Measurements from ENCODE around the gene ERC2.

The ERC2 gene

GRCh38 chr3:55607844-55608243 lies 860.4 kb downstream of the ERC2 start:
- FAIRE-seq = no peak

DNA sequence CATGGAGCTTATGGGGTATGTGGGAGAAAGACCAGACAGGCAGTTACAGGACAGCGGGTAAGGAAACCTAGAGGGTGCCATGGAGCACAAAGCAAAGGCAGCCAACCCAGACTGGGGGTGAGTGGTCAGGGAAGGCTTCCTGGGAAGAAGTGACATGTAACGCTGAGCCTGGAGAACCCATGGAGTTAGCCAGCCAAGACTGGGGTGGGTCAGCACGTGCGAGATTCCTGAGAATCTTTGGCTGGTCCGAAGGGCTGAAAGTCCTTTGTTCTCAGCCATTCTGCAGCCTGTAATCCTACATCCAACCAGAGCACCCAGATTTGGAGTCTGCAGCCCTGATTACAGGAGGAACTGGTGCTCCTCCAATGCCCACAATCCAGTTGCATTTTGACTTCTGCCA lies 861.1 kb downstream of the ERC2 start:
- no peak for FAIRE-seq
- DNase-seq (ENCODE audit: low spot score) = no peak

More at GRCh38 chr3:55607844-55608243, 860.4 kb downstream of the ERC2 start:
- no peak for DNase-seq (ENCODE audit: low spot score)

GRCh38 chr3:55605443-55606236 lies 862.6 kb downstream of the ERC2 start:
- DNase-seq (ENCODE audit: low spot score) (no peak), FAIRE-seq (no peak)

- FAIRE-seq (no peak), DNase-seq (ENCODE audit: low spot score) (no peak)
Observed at GRCh38 chr3:55604846-55605245, 863.4 kb downstream of the ERC2 start.

DNA sequence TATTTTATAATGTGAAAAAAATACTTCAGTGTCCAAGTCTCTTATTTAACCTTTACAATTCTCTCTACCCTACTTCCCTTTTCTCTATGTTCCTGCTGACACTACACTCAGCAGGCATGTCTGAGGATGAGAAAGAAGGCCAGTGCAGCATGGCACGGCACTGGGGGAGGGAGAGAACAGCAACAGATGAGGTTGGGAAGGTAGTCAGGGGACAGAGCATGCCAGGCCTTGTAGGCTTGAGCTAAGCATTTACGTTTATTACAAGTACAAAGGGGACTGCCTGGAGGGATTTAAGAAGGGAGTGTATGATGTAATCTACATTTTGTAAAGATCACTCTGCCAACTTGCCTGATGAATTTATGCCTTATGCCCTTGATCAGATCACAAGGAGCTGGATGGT lies 863.9 kb downstream of the ERC2 start:
- DNase-seq (ENCODE audit: low spot score) (no peak), FAIRE-seq (no peak)

GRCh38 chr3:55601366-55602080 lies 866.7 kb downstream of the ERC2 start:
- DNase-seq (ENCODE audit: low spot score) (no peak), FAIRE-seq (no peak)

GRCh38 chr3:55598224-55598623 lies 870.0 kb downstream of the ERC2 start:
- FAIRE-seq = no peak
- DNase-seq (ENCODE audit: low spot score) = no peak

- DNase-seq (ENCODE audit: low spot score) (no peak), FAIRE-seq (no peak)
Observed at GRCh38 chr3:55597641-55598040, 870.6 kb downstream of the ERC2 start.

DNA sequence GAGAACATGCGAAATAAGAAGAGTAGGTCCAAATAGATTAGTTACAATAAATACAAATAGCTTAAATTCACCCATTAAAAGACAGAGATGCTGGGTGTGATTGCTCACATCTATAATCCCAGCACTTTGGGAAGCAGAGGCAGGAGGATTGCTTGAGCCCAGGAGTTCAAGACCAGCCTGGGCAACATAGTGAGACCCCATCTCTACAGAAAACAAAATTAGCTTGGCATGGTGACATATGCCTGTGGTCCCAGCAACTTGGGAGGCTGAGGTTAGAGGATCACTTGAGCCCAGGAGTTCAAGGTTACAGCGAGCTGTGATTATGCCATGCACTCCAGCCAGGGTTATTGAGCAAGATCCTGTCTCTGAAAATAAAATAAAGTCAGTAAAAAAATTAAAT lies 872.1 kb downstream of the ERC2 start:
- DNase-seq (ENCODE audit: low spot score) (no peak), FAIRE-seq (no peak)

GRCh38 chr3:55595420-55595819 lies 872.8 kb downstream of the ERC2 start:
- no peak for DNase-seq (ENCODE audit: low spot score)
- FAIRE-seq = no peak

- no peak for DNase-seq (ENCODE audit: low spot score)
- no peak for FAIRE-seq
Observed at GRCh38 chr3:55592572-55592971, 875.7 kb downstream of the ERC2 start.

GRCh38 chr3:55591888-55592287 lies 876.4 kb downstream of the ERC2 start:
- FAIRE-seq (no peak), DNase-seq (ENCODE audit: low spot score) (no peak)

DNA sequence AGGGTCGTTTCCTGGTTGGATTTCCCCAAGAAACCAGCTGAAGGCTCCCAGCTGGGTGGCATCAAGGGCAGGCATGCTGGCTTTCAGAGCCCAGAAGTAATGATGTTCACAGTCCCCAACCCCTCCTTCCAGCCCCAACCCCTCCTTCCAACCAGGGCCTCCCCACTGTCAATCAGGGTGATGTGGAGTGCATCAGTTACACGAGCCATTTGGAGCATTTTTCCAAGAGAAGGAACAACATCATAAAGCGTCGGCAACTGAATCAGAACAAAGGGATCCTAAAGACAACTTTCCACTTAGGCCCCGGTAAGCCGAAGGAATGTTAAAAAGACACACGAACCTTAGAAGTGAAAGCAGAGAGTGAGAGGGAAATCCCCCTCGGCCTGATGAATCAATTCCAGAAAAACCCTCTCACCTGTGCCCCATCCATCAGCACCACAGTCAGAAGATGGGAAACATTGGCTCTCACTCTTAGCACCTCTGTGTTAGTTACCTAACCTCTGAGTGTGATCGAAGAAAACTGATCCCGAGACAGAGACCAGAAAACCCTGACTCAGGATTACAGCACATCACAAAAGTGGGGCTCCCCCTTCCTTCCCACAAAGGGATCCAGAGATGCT lies 880.0 kb downstream of the ERC2 start:
- no peak for FAIRE-seq

DNA sequence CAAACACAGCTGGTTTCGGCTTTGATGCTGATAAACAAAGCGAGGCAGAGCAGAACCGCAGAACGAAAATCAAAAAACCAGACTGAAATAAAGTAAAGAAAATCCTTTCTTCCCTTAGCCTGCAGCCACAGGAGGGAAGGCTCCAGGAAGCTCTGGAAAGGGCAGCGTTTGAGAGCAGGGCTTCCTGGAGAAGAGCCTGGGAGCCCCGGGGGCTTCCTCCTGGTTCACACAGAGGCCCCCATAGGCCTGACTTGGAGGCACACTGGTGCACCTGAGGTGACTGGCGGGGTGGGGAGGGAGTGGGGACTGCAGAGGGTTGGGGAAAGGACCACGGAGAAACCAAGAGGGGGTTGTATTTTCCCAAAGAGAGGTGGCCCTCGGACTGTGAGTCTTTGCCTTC lies 882.4 kb downstream of the ERC2 start:
- FAIRE-seq = no peak
- DNase-seq (ENCODE audit: low spot score) = no peak

More for the DNA sequence above, 880.0 kb downstream of the ERC2 start:
- DNase-seq (ENCODE audit: low spot score) = no peak

DNA sequence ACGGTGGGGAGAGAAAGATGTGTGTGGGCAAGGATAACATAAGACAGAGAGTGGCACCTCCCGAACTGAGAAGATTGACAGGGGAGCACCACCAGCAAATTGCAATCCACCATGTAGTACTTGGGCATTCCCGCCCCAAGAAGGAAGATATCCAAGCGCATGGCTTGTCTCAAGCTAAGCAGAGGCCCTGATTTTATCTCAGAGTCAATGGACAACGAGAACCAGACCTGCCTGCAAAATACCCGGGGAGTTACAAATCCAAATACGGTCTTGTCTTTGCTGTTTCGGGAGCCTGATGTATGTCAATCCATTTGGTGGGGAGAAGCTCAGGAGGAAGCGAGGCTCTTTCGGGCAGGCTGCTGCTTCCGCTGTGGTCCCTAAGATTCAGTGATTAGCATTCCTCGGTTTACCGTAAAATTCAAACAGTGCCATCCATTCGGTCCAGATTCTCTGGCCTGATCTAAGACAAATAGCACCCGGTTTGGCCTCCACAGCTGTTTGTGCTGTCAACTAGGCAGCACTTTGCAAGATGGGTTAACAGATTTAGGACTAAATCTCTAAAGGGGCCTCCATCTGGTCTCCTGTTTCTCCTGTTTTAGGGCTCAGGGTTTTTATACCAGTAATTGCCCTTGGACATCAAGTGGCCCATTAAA lies 883.4 kb downstream of the ERC2 start:
- FAIRE-seq = no peak
- DNase-seq (ENCODE audit: low spot score) = no peak

- DNase-seq (ENCODE audit: low spot score) = no peak
- no peak for FAIRE-seq
Observed at GRCh38 chr3:55584030-55584429, 884.2 kb downstream of the ERC2 start.

DNA sequence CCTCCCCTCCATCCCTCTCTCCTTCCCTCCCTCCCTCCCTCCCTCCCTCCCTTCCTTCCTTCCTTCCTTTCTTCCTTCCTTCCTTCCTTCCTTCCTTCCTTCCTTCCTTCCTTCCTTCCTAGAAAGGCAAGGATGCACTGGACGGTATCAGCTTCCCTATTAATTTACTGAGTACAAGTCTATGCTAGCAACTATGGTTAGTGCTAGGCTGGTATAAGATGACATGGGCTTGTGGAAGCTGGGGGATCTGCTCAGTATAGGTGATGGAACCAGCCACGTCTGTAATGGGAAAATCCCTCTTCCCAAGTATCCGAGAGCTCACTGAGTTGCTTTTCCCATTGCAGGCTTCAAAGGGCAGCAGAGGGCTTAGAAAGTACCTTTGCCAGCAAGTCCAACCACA lies 884.8 kb downstream of the ERC2 start:
- DNase-seq (ENCODE audit: low spot score) (no peak), FAIRE-seq (no peak)

GRCh38 chr3:55579496-55579895 lies 888.8 kb downstream of the ERC2 start:
- FAIRE-seq (no peak), DNase-seq (ENCODE audit: low spot score) (no peak)

- FAIRE-seq = no peak
Observed at GRCh38 chr3:55576621-55577388, 891.5 kb downstream of the ERC2 start.

GRCh38 chr3:55574671-55575070 lies 893.6 kb downstream of the ERC2 start:
- DNase-seq (ENCODE audit: low spot score) (no peak), FAIRE-seq (no peak)

More at GRCh38 chr3:55576621-55577388, 891.5 kb downstream of the ERC2 start:
- DNase-seq (ENCODE audit: low spot score) = no peak

DNA sequence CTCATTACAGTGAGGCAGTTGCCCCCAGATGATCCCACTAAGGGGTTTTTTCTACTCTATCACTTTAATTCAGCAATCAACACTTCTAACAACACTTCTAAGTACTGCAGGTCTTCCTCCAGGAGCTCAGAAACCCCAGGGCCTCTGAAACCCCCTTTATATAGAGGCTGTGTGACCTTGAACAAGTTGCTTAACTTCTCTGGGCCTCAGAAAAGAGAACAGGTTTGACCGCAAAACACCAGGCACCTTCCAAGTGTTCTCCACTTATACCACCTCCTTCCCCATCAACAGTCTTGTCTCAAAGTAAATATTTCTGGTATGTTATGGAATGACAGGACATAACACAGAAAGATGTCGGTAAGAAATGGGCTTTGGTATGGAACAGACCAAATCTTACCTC lies 895.5 kb downstream of the ERC2 start:
- DNase-seq (ENCODE audit: low spot score) = no peak
- no peak for FAIRE-seq

All from urothelium cell line (cell line).